Muscle of arm (tissue), 12 donors: ENCODE data around the gene SH3PXD2A. TPM values are rescaled to one million over a fixed set of nuclear protein-coding genes. Genes with fewer than 3 reads are reported as not detected.
A peak's percentile ranks its signal among the peaks of the same experiment; 100 is the strongest.
"Not testable (repeated sequence)": the region's sequence is repeated elsewhere in the genome, so short reads cannot be mapped to it uniquely, and the experiment has no call there.

Experiments
- DNase-seq: peaks from one replicate; pipeline ENCODE4 v3.0.0-alpha.2; 2013
- polyA plus RNA-seq, 12 donors: library from polyadenylated mRNA; unstranded; fragments of 120-200 nt; gene quantifications; one replicate each; pipeline ENCODE4 v1.2.1, GENCODE V29; 2013; ENCODE audit not compliant: insufficient read length in 12 of 12

SH3PXD2A gene
- polyA plus RNA-seq, 12 donors: 67.6 to 154 (median 81.6) TPM

GRCh38 chr10:103622935-103623574, 232.3 kb downstream of the SH3PXD2A start:
- DNase-seq: no peak

GRCh38 chr10:103622286-103622685, 233.1 kb downstream of the SH3PXD2A start:
- DNase-seq: no peak

GRCh38 chr10:103621783-103622125, 233.6 kb downstream of the SH3PXD2A start:
- no peak for DNase-seq

- no peak for DNase-seq
Observed at GRCh38 chr10:103620891-103621782, 234.2 kb downstream of the SH3PXD2A start.

GRCh38 chr10:103620352-103620740, 235.0 kb downstream of the SH3PXD2A start:
- no peak for DNase-seq

- DNase-seq: no peak
Observed at GRCh38 chr10:103619424-103620351, 235.7 kb downstream of the SH3PXD2A start.

- DNase-seq: peak; percentile 73
Observed at GRCh38 chr10:103618575-103619423, 236.6 kb downstream of the SH3PXD2A start.

- DNase-seq: no peak
Observed at GRCh38 chr10:103617602-103618385, 237.6 kb downstream of the SH3PXD2A start.

GRCh38 chr10:103616705-103617601, 238.4 kb downstream of the SH3PXD2A start:
- DNase-seq: peak; percentile 65

GRCh38 chr10:103614306-103615158, 240.8 kb downstream of the SH3PXD2A start:
- peak; percentile 41 for DNase-seq

- DNase-seq: no peak
Observed at GRCh38 chr10:103613616-103614015, 241.8 kb downstream of the SH3PXD2A start.

GRCh38 chr10:103612462-103613365, 242.7 kb downstream of the SH3PXD2A start:
- no peak for DNase-seq

GRCh38 chr10:103610921-103611511, 244.4 kb downstream of the SH3PXD2A start:
- DNase-seq: no peak

- DNase-seq: no peak
Observed at GRCh38 chr10:103610083-103610472, 245.3 kb downstream of the SH3PXD2A start.

GRCh38 chr10:103609231-103610082, 245.9 kb downstream of the SH3PXD2A start:
- DNase-seq: no peak

GRCh38 chr10:103608056-103608455, 247.3 kb downstream of the SH3PXD2A start:
- DNase-seq: not testable (repeated sequence)
